HCT116 (cell line): ENCODE data around the gene PIP4K2B. TPM values are rescaled to one million over a fixed set of nuclear protein-coding genes. Genes with fewer than 3 reads are reported as not detected.

Experiments used
- ATAC-seq: fragments of 200-7000 bp; cut with Tn5 transposase; 2 replicates; pipeline ENCODE4 v1.9.1; 2020; ENCODE audit warnings: mild to moderate bottlenecking, moderate library complexity
- BruUV-seq: library from RNA; stranded (reverse); fragments of 400-500 nt; replicated peaks from 2 replicates; lab custom pipeline; 2021; lab: Mats Ljungman, UMichigan
- CTCF ChIA-PET: fragments of 300-600 bp; sonication (Branson Sonifier 250); formaldehyde crosslinking; loops from one replicate; lab custom pipeline; 2021; ENCODE audit warnings: antibody characterized with exemption; lab: Charles Lee
- POLR2A ChIA-PET: fragments of 300-600, 350-600 bp; sonication (Branson Sonifier 250); formaldehyde crosslinking; loops from one replicate; lab custom pipeline; 2021; ENCODE audit warnings: antibody characterized with exemption; lab: Charles Lee
- RAD21 ChIA-PET, 2 experiments: fragments of 300-600 bp; sonication (Branson Sonifier 250); formaldehyde crosslinking; loops; one replicate each; lab custom pipeline; 2023; ENCODE audit warnings: low total read pairs in 2 of 2; ENCODE audit not compliant: uncharacterized antibody in 2 of 2, unreplicated experiment in 2 of 2, low non-redundant PET in 1 of 2; lab: Charles Lee
- DNase-seq: peaks from one replicate; pipeline ENCODE4 v3.0.0-alpha.2; 2010; ENCODE audit warnings: low read depth, low spot score
- H2AFZ ChIP-seq: fragments of 200-600 bp; shearing (Covaris generic), sonication (generic); 2 replicates; pipeline ENCODE4 v1.6.1; 2017; ENCODE audit warnings: low read depth, mixed run types, mixed read lengths, antibody characterized with exemption, low read length; ENCODE audit not compliant: poor library complexity, severe bottlenecking
- H3K27ac ChIP-seq: 2 replicates; pipeline ENCODE4 v1.5.1; 2012; ENCODE audit warnings: low read depth, low read length
- H3K27me3 ChIP-seq: fragments of 200-600 bp; sonication (generic); 2 replicates; pipeline ENCODE4 v1.6.1; 2016; ENCODE audit warnings: mixed run types, low read length, mixed read lengths; ENCODE audit not compliant: insufficient read depth
- H3K36me3 ChIP-seq, 2 experiments: fragments of 200-500 bp in 1 of 2; fragments of 200-600 bp in 1 of 2; sonication (Bioruptor generic) in 1 of 2; sonication (generic) in 1 of 2; 2 replicates each; pipeline versions ENCODE4 v1.5.1 to v1.6.1; 2014 to 2016; ENCODE audit warnings: low read length in 2 of 2, inconsistent platforms in 1 of 2, mixed read lengths in 1 of 2, mixed run types in 1 of 2; ENCODE audit not compliant: insufficient read depth in 2 of 2, control insufficient read depth in 1 of 2
- H3K4me1 ChIP-seq, 2 experiments: fragments of 200-600 bp in 1 of 2; sonication (generic) in 1 of 2; 2 replicates each; pipeline versions ENCODE4 v1.5.1 to v1.6.1; 2012 to 2017; ENCODE audit warnings: low read length in 2 of 2, inconsistent platforms in 1 of 2, mild to moderate bottlenecking in 1 of 2, mixed read lengths in 1 of 2, mixed run types in 1 of 2, moderate library complexity in 1 of 2; ENCODE audit not compliant: insufficient read depth in 2 of 2, control insufficient read depth in 1 of 2
- H3K4me2 ChIP-seq: fragments of 200-600 bp; sonication (generic); 2 replicates; pipeline ENCODE4 v1.6.1; 2017; ENCODE audit warnings: mixed run types, low read length, mixed read lengths
- H3K4me3 ChIP-seq, 2 experiments: fragments of 200-600 bp in 1 of 2; sonication (generic) in 1 of 2; replicated peaks in 1 of 2; 2 replicates each; pipeline ENCODE4 v1.5.1; 2011 to 2016; ENCODE audit warnings: low read length in 2 of 2, control low read depth in 1 of 2, low read depth in 1 of 2, mild to moderate bottlenecking in 1 of 2, mixed read lengths in 1 of 2, mixed run types in 1 of 2
- H3K79me2 ChIP-seq: fragments of 200-600 bp; sonication (generic); 2 replicates; pipeline ENCODE4 v1.6.1; 2017; ENCODE audit warnings: mild to moderate bottlenecking, mixed run types, low read length, moderate library complexity, mixed read lengths; ENCODE audit not compliant: insufficient read depth
- H3K9ac ChIP-seq: fragments of 200-600 bp; sonication (generic); 2 replicates; pipeline ENCODE4 v1.6.1; 2016; ENCODE audit warnings: low read length, mixed read lengths
- H3K9me2 ChIP-seq: fragments of 200-600 bp; sonication (generic), shearing (Covaris generic); 2 replicates; pipeline ENCODE4 v1.6.1; 2017; ENCODE audit warnings: mixed run types, mild to moderate bottlenecking, moderate library complexity; ENCODE audit not compliant: insufficient read depth
- H3K9me3 ChIP-seq, 2 experiments: fragments of 200-500 bp in 1 of 2; fragments of 200-600 bp in 1 of 2; sonication (Bioruptor generic) in 1 of 2; sonication (generic) in 1 of 2; 2 replicates each; pipeline ENCODE4 v1.6.1; 2014 to 2017; ENCODE audit warnings: low read length in 2 of 2, mixed read lengths in 2 of 2, inconsistent platforms in 1 of 2, low read depth in 1 of 2, mild to moderate bottlenecking in 1 of 2, mixed run types in 1 of 2, moderate library complexity in 1 of 2; ENCODE audit not compliant: control insufficient read depth in 1 of 2, insufficient read depth in 1 of 2
- H4K20me1 ChIP-seq: fragments of 200-600 bp; sonication (generic), shearing (Covaris generic); 2 replicates; pipeline ENCODE4 v1.6.1; 2017; ENCODE audit warnings: mixed run types, mild to moderate bottlenecking, moderate library complexity; ENCODE audit not compliant: insufficient read depth
- ELF1 ChIP-seq: IDR thresholded peaks from 2 replicates; pipeline ENCODE4 v1.6.1; 2012; ENCODE audit warnings: low read depth, borderline replicate concordance
- EZH2 ChIP-seq: fragments of 200-600 bp; sonication (generic); IDR thresholded peaks from 2 replicates; pipeline ENCODE4 v1.6.1; 2017; ENCODE audit warnings: antibody characterized with exemption, mixed run types
- EZH2phosphoT487 ChIP-seq: fragments of 200-600 bp; IDR thresholded peaks from 2 replicates; pipeline ENCODE4 v1.6.1; 2018; ENCODE audit warnings: antibody characterized with exemption, borderline replicate concordance
- intact Hi-C: fragments of 100-400 bp; cut with micrococcal nuclease; formaldehyde crosslinking; loops from 2 replicates; pipeline ENCODE4 v1.10.0; 2022
- total RNA-seq: library from RNA; stranded (reverse); gene quantifications from one replicate; pipeline ENCODE4 v1.2.1, GENCODE V29; 2021; ENCODE audit not compliant: unreplicated experiment
- TF ChIP-seq, protein P1 (sequence below): IDR thresholded peaks from 2 replicates; pipeline ENCODE4 v1.6.1; 2012; ENCODE audit warnings: low read depth
- TF ChIP-seq, protein P2 (sequence below), 3 experiments: fragments of 200-600 bp in 1 of 3; sonication (generic) in 1 of 3; IDR thresholded peaks in 2 of 3; conservative IDR thresholded peaks in 1 of 3; 2 replicates each; pipeline ENCODE4 v1.5.1; 2012 to 2017; ENCODE audit warnings: low read depth in 2 of 3, low read length in 2 of 3, antibody characterized with exemption in 1 of 3, borderline replicate concordance in 1 of 3, control low read depth in 1 of 3, mild to moderate bottlenecking in 1 of 3, mixed read lengths in 1 of 3, mixed run types in 1 of 3, moderate library complexity in 1 of 3; ENCODE audit not compliant: insufficient read depth in 1 of 3

Gene PIP4K2B
- total RNA-seq, 1 experiment from 2014 or later: 40.3 TPM

DNA sequence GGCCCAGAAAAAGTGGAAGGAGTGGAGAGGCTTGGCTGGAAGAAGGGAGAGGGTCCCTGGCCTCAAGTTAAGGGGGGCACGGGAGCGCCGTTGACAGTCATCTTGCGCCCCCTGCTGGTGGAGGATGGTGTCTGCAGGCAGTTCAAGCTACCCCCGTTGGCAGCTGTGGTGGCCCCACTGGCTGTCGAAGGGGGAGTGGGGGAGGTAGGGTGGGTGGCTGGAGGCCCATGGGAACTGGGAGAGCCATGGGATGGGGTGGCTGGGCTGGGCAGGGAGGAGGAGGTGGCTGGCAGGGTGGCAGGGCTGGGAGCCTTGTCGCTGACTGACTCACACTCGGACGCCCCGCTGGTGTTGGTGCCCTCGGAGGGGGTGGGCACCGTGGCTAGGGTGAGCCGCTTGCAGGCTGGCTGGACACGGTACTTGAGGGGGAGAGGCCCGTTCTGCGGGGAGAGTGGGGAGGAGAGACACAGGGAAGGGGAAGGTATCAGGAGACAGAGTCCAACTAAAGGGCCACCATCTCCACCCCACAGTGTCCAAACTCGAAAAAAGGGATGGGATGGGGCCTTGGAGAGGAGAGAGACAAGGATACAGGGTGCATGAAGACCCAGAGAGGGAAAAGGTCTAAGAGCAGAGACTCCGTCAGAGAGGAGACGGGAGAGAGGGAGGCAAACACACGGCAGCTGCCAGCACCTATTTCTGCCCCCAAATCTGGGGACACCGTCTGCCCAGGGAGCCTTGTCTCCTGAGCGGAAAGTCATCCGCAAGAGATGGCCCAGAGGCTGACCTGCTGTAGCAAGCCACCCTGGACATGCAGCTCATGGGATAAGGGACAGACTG is 64.0 kb downstream of the PIP4K2B start (continued):
- no peak for TF ChIP-seq EZH2phosphoT487
- TF ChIP-seq ELF1: no peak
- TF ChIP-seq, protein P1, sequence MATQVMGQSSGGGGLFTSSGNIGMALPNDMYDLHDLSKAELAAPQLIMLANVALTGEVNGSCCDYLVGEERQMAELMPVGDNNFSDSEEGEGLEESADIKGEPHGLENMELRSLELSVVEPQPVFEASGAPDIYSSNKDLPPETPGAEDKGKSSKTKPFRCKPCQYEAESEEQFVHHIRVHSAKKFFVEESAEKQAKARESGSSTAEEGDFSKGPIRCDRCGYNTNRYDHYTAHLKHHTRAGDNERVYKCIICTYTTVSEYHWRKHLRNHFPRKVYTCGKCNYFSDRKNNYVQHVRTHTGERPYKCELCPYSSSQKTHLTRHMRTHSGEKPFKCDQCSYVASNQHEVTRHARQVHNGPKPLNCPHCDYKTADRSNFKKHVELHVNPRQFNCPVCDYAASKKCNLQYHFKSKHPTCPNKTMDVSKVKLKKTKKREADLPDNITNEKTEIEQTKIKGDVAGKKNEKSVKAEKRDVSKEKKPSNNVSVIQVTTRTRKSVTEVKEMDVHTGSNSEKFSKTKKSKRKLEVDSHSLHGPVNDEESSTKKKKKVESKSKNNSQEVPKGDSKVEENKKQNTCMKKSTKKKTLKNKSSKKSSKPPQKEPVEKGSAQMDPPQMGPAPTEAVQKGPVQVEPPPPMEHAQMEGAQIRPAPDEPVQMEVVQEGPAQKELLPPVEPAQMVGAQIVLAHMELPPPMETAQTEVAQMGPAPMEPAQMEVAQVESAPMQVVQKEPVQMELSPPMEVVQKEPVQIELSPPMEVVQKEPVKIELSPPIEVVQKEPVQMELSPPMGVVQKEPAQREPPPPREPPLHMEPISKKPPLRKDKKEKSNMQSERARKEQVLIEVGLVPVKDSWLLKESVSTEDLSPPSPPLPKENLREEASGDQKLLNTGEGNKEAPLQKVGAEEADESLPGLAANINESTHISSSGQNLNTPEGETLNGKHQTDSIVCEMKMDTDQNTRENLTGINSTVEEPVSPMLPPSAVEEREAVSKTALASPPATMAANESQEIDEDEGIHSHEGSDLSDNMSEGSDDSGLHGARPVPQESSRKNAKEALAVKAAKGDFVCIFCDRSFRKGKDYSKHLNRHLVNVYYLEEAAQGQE: no peak

DNA sequence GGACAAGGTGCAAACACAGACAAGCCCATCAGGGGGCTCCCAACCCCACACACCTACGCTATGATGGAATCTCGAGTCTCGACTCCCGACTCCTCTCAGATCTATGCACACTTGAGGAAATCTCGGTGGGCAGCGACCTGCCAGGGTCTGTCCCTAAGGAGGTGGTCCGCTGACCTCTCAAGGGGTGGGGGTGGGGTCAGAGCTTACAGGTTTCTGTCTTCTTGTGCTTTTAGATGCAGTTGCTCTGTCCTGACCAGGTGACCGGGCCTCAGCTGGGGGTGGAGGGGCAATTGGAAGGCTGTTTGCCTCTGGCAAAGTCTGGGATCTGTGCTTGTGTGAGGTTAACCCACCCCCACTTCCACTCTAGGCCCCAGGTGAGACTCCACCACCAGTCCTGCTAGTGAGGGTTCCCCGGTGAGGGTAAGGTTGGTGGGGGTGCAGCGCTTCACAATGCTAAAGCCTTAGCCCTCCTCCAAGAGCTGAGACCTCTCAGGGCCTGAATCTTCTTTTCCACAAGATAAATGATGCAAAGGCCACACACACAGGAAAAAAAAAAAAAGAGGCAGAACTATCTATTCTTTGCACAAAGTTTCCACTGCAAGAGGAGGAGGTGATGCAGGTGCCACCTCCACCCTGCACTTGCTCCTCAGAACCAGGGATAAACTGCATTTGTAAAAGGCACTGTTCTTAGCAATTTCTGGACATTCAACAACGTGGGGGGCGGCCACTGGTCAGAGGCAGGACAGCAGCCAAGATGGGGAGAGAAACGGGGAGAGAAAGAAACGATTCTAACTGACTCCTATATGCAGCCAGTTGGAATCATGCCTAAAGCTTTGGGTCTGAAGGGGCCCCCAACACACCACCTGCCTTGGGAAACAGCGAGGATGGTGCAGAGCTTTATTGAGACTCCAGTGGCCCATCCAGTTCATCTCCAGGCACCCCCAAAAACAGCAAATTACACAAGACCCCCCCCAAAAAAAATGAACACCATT is 65.1 kb downstream of the PIP4K2B start:
- DNase-seq: peak; percentile 24
- intact Hi-C loops: loop anchor here (10.0 kb wide), 1 partner anchor 421 kb away; the partner anchor contains the start of gene PLXDC1
- Histone ChIP-seq H3K27me3 (no peaks in the 10 kb centered on the region), H2AFZ (no peak overlapping the region), H3K27ac (peak overlapping the region; percentile 47; the same call in 1 of the 2 replicates), H3K36me3 (peaks cover 17 to 44% of the 10 kb centered on the region in 2 experiments), H4K20me1 (no peaks in the 10 kb centered on the region), H3K4me2 (no peak overlapping the region), H3K9me2 (no peaks in the 10 kb centered on the region), H3K9me3 (no peaks in the 10 kb centered on the region), H3K79me2 (peaks cover 37% of the 10 kb centered on the region), H3K4me3 (no peak overlapping the region), H3K9ac (no peak overlapping the region), H3K4me1 (peaks cover 11 to 32% of the 10 kb centered on the region in 2 experiments; a peak in 3 of 4 replicates)
- TF ChIP-seq, protein P2, sequence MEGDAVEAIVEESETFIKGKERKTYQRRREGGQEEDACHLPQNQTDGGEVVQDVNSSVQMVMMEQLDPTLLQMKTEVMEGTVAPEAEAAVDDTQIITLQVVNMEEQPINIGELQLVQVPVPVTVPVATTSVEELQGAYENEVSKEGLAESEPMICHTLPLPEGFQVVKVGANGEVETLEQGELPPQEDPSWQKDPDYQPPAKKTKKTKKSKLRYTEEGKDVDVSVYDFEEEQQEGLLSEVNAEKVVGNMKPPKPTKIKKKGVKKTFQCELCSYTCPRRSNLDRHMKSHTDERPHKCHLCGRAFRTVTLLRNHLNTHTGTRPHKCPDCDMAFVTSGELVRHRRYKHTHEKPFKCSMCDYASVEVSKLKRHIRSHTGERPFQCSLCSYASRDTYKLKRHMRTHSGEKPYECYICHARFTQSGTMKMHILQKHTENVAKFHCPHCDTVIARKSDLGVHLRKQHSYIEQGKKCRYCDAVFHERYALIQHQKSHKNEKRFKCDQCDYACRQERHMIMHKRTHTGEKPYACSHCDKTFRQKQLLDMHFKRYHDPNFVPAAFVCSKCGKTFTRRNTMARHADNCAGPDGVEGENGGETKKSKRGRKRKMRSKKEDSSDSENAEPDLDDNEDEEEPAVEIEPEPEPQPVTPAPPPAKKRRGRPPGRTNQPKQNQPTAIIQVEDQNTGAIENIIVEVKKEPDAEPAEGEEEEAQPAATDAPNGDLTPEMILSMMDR (IDR thresholded peaks at IDR 0.05 in 2 of 3, conservative IDR thresholded peaks at IDR 0.05 in 1 of 3; ENCODE audit: borderline replicate concordance in 1 of 3, insufficient read depth in 1 of 3, low read depth in 2 of 3, low read length in 2 of 3): peak in 2 of 3 experiments; percentile 43 to 51; a peak in 4 of 6 replicates
- no peak for TF ChIP-seq EZH2
- no TSS peak for BruUV-seq
- peak; percentile 24; the same call in 1 of the 2 replicates for ATAC-seq
- ChIA-PET RAD21 (interaction anchor here in 1 of 2 experiments (0.7 to 1.4 kb wide), 2 partner anchors 45 to 56 kb away, joined by 3 to 4 read pairs; no protein-coding TSS in a partner anchor), CTCF (interaction anchor here (0.9 to 2.5 kb wide), 13 partner anchors 12 to 176 kb away, joined by 3 to 19 read pairs (median 4); partner anchors contain the start of gene PCGF2), POLR2A (interaction anchor here (0.8 kb wide), 1 partner anchor 9 kb away, joined by 3 read pairs; no protein-coding TSS in a partner anchor)
